ENCODE results near the gene OCLN.

GRCh38 chr5:69502367-69502766 is 9.8 kb downstream of the OCLN start:
- no peak for TF ChIP-seq DNMT1 (IDR thresholded peaks at IDR 0.05)
- TF ChIP-seq SMAD1 (IDR thresholded peaks at IDR 0.05; ENCODE audit: low read depth, low read length, partially characterized antibody): no peak
- TF ChIP-seq USF1 (CRISPR knock-in tag; IDR thresholded peaks at IDR 0.05): no peak
- TF ChIP-seq FUS (optimal IDR thresholded peaks at IDR 0.05; ENCODE audit: low read depth, low read length): no peak
- no peak for TF ChIP-seq NBN (IDR thresholded peaks at IDR 0.05; ENCODE audit: low read depth)
- TF ChIP-seq CREB1 (IDR thresholded peaks at IDR 0.05): no peak
- no peak for TF ChIP-seq CREB1 (CRISPR knock-in tag; IDR thresholded peaks at IDR 0.05)
- TF ChIP-seq POLR2AphosphoS2 (IDR thresholded peaks at IDR 0.05; ENCODE audit: low read length): no peak
- no peak for TF ChIP-seq CBX5 (IDR thresholded peaks at IDR 0.05; ENCODE audit: borderline replicate concordance, low read depth)
- no peak for TF ChIP-seq EP300 (IDR thresholded peaks at IDR 0.05; ENCODE audit: low read length)
- TF ChIP-seq POLR2A (conservative IDR thresholded peaks at IDR 0.05): no peak
- TF ChIP-seq ATF2 (CRISPR knock-in tag; IDR thresholded peaks at IDR 0.05): no peak

Data from K562 (cell line).